HT1080 (cell line): ENCODE data around the gene CEMP1. TPM values are rescaled to one million over a fixed set of nuclear protein-coding genes. Genes with fewer than 3 reads are reported as not detected.
"Not testable (repeated sequence)": the region's sequence is repeated elsewhere in the genome, so short reads cannot be mapped to it uniquely, and the experiment has no call there.

ENCODE experiments used
- DNase-seq: peaks from one replicate; pipeline ENCODE4 v3.0.0-alpha.2; 2015; ENCODE audit warnings: low read depth
- polyA plus RNA-seq, 2 experiments: library from polyadenylated mRNA; depleted of rRNA; stranded (reverse); fragments of >200 nt; gene quantifications; 2 replicates each; pipeline ENCODE4 v1.2.3, GENCODE V29; 2015
- total RNA-seq: library from RNA; depleted of rRNA; stranded (reverse); fragments of >200 nt; shearing (Covaris generic); gene quantifications from 2 replicates; pipeline ENCODE4 v1.2.3, GENCODE V29; 2014; rRNA removed

The CEMP1 gene
- total RNA-seq, result not detected in 2 replicates
- not detected in 2 replicates for polyA plus RNA-seq (2015; cell fraction: cytosol; rRNA removed)
- not detected in 2 replicates for polyA plus RNA-seq (2015; cell fraction: nucleus; rRNA removed)

- no peak for DNase-seq
These were observed at the start of gene CEMP1 for GRCh38 chr16:2531371-2531695. TSS of gene CEMP1 (minus strand) at chr16:2531408. CDS start at chr16:2531073, 335 bp downstream.

- DNase-seq, result not testable (repeated sequence)
These were observed 49.6 kb upstream of the CEMP1 start for GRCh38 chr16:2580818-2581217.

GRCh38 chr16:2580143-2580542 is 48.9 kb upstream of the CEMP1 start:
- DNase-seq, result not testable (repeated sequence)

- not testable (repeated sequence) for DNase-seq
These were observed 47.7 kb upstream of the CEMP1 start for GRCh38 chr16:2578905-2579304.

GRCh38 chr16:2577044-2577443 is 45.8 kb upstream of the CEMP1 start:
- DNase-seq, result not testable (repeated sequence)

- DNase-seq, result not testable (repeated sequence)
These were observed 44.6 kb upstream of the CEMP1 start for GRCh38 chr16:2575839-2576238.

GRCh38 chr16:2572704-2573103 is 41.5 kb upstream of the CEMP1 start:
- not testable (repeated sequence) for DNase-seq

- DNase-seq, result not testable (repeated sequence)
These were observed 37.4 kb upstream of the CEMP1 start for GRCh38 chr16:2568573-2568972.

- DNase-seq, result not testable (repeated sequence)
These were observed 36.3 kb upstream of the CEMP1 start for GRCh38 chr16:2567506-2567905.

GRCh38 chr16:2560798-2561133 is 29.6 kb upstream of the CEMP1 start:
- DNase-seq, result not testable (repeated sequence)

GRCh38 chr16:2560131-2560797 is 29.1 kb upstream of the CEMP1 start:
- not testable (repeated sequence) for DNase-seq

GRCh38 chr16:2557150-2557549 is 25.9 kb upstream of the CEMP1 start:
- DNase-seq, result not testable (repeated sequence)

- DNase-seq, result not testable (repeated sequence)
These were observed 23.7 kb upstream of the CEMP1 start for GRCh38 chr16:2554709-2555425.

GRCh38 chr16:2551420-2551889 is 20.2 kb upstream of the CEMP1 start:
- DNase-seq, result not testable (repeated sequence)

GRCh38 chr16:2550283-2550878 is 19.2 kb upstream of the CEMP1 start:
- DNase-seq, result not testable (repeated sequence)

- DNase-seq, result not testable (repeated sequence)
These were observed 12.6 kb upstream of the CEMP1 start for GRCh38 chr16:2543771-2544170.

GRCh38 chr16:2541409-2541808 is 10.2 kb upstream of the CEMP1 start:
- DNase-seq, result not testable (repeated sequence)

- not testable (repeated sequence) for DNase-seq
These were observed 9.7 kb upstream of the CEMP1 start for GRCh38 chr16:2540912-2541311.

GRCh38 chr16:2539845-2540458 is 8.7 kb upstream of the CEMP1 start:
- DNase-seq, result not testable (repeated sequence)

- not testable (repeated sequence) for DNase-seq
These were observed 8.1 kb upstream of the CEMP1 start for GRCh38 chr16:2539192-2539844.
